ENCODE measurements around the gene INMT.

- TF ChIP-seq CTCF (IDR thresholded peaks at IDR 0.05; ENCODE audit: insufficient read depth, low read length) (no peak), GABPA (IDR thresholded peaks at IDR 0.05; ENCODE audit: low read depth) (no peak)
Observed at GRCh38 chr7:30751696-30752273, at the start of gene INMT.

Data from HL-60 (cell line).